HG02970 (cell line): ENCODE measurements around the gene GRIP2.

Source experiments
- ATAC-seq: cut with Tn5 transposase; IDR thresholded peaks from one replicate; pipeline ENCODE4 v1.9.1; 2021; ENCODE audit warnings: mild to moderate bottlenecking, moderate library complexity, moderate number of reproducible peaks; ENCODE audit not compliant: unreplicated experiment, low FRiP score

The GRIP2 gene

GRCh38 chr3:14490255-14490654, 49.9 kb downstream of the GRIP2 start:
- no peak for ATAC-seq

- no peak for ATAC-seq
Observed at GRCh38 chr3:14489641-14490040, 50.5 kb downstream of the GRIP2 start.

GRCh38 chr3:14488286-14489041, 51.7 kb downstream of the GRIP2 start:
- no peak for ATAC-seq

GRCh38 chr3:14487821-14488220, 52.3 kb downstream of the GRIP2 start:
- ATAC-seq: no peak

- ATAC-seq: no peak
Observed at GRCh38 chr3:14487086-14487485, 53.1 kb downstream of the GRIP2 start.

- ATAC-seq: no peak
Observed at GRCh38 chr3:14486460-14486859, 53.7 kb downstream of the GRIP2 start.

GRCh38 chr3:14485981-14486380, 54.2 kb downstream of the GRIP2 start:
- no peak for ATAC-seq

GRCh38 chr3:14484741-14485140, 55.4 kb downstream of the GRIP2 start:
- no peak for ATAC-seq

- no peak for ATAC-seq
Observed at GRCh38 chr3:14483286-14483685, 56.9 kb downstream of the GRIP2 start.

GRCh38 chr3:14482271-14482721, 57.8 kb downstream of the GRIP2 start:
- ATAC-seq: no peak

- ATAC-seq: no peak
Observed at GRCh38 chr3:14481646-14482036, 58.5 kb downstream of the GRIP2 start.

- ATAC-seq: no peak
Observed at GRCh38 chr3:14481018-14481645, 59.0 kb downstream of the GRIP2 start.

GRCh38 chr3:14480207-14481017, 59.7 kb downstream of the GRIP2 start:
- ATAC-seq: no peak

- ATAC-seq: no peak
Observed at GRCh38 chr3:14479591-14479990, 60.6 kb downstream of the GRIP2 start.

GRCh38 chr3:14478956-14479550, 61.1 kb downstream of the GRIP2 start:
- no peak for ATAC-seq

GRCh38 chr3:14477311-14477935, 62.7 kb downstream of the GRIP2 start:
- no peak for ATAC-seq

- ATAC-seq: no peak
Observed at GRCh38 chr3:14476583-14477265, 63.4 kb downstream of the GRIP2 start.

GRCh38 chr3:14475621-14476020, 64.5 kb downstream of the GRIP2 start:
- no peak for ATAC-seq

GRCh38 chr3:14474363-14475081, 65.6 kb downstream of the GRIP2 start:
- ATAC-seq: no peak
